ENCODE results near the gene CEP95.

Gene CEP95

GRCh38 chr17:64503821-64504768 is 2.7 kb upstream of the CEP95 start:
- peak overlapping the region; percentile 100 for H3K4me3 ChIP-seq (replicated peaks; ENCODE audit: low read depth, low read length)
- DNase-seq (ENCODE audit: low read depth): no peak
- TF ChIP-seq CTCF (IDR thresholded peaks at IDR 0.05; ENCODE audit: low read length, missing control alignments): no peak

- peak overlapping the region; percentile 100 for H3K4me3 ChIP-seq (replicated peaks; ENCODE audit: low read depth, low read length)
- no peak for TF ChIP-seq CTCF (IDR thresholded peaks at IDR 0.05; ENCODE audit: low read length, missing control alignments)
- DNase-seq (ENCODE audit: low read depth): peak; percentile 76
Measured at GRCh38 chr17:64504769-64505339, 1.9 kb upstream of the CEP95 start.

GRCh38 chr17:64505340-64506200 is 1.2 kb upstream of the CEP95 start:
- TF ChIP-seq CTCF (IDR thresholded peaks at IDR 0.05; ENCODE audit: low read length, missing control alignments): no peak
- DNase-seq (ENCODE audit: low read depth): peak; percentile 90
- peak overlapping the region; percentile 100 for H3K4me3 ChIP-seq (replicated peaks; ENCODE audit: low read depth, low read length)

- no peak for TF ChIP-seq CTCF (IDR thresholded peaks at IDR 0.05; ENCODE audit: low read length, missing control alignments)
- DNase-seq (ENCODE audit: low read depth): peak; percentile 97
- peak within 1 kb of the TSS; percentile 100 for H3K4me3 ChIP-seq (replicated peaks; ENCODE audit: low read depth, low read length)
Measured at GRCh38 chr17:64506201-64506575, 589 bp upstream of the CEP95 start, which contains the start of gene DDX5. Gene DDX5 (minus strand): TSS chr17:64506289. CDS start chr17:64506119, 170 bp downstream.

GRCh38 chr17:64507413-64507782 is 621 bp downstream of the CEP95 start:
- peak; percentile 60 for TF ChIP-seq CTCF (IDR thresholded peaks at IDR 0.05; ENCODE audit: low read length, missing control alignments)
- DNase-seq (ENCODE audit: low read depth): peak; percentile 81
- H3K4me3 ChIP-seq (replicated peaks; ENCODE audit: low read depth, low read length): peak overlapping the region; percentile 100

GRCh38 chr17:64508683-64509082 is 1.9 kb downstream of the CEP95 start:
- TF ChIP-seq CTCF (IDR thresholded peaks at IDR 0.05; ENCODE audit: low read length, missing control alignments): no peak
- DNase-seq (ENCODE audit: low read depth): no peak
- H3K4me3 ChIP-seq (replicated peaks; ENCODE audit: low read depth, low read length): peak overlapping the region; percentile 100

Measured in fibroblast of pulmonary artery (primary cell).